ENCODE measurements around the gene MS4A6A. TPM values are rescaled to one million over a fixed set of nuclear protein-coding genes. Genes with fewer than 3 reads are reported as not detected.

The MS4A6A gene
- total and polyA plus RNA-seq, 2 donors (not counting 1 experiment from before 2014, with no cell fraction given), result not detected

DNA sequence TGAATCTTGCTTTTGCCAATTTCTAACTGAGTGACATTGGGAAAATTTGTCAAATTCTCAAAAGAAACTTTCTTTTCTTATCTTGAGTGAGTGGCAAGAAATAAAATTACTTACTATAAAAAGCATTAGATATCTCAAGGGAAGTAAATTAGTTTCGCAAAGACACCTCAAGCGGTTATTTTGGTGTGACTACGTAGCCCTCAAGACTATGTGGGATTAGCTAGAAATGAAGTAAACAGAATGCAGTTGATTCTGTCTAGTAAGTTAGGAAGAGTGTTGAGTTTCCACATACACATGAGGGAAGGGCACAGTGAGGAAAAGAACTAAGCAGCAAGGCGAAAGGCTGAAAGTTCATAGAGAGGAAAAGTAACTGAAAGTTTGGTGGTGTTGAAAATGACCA lies 28.3 kb upstream of the MS4A6A start:
- Histone ChIP-seq H2AFZ (ENCODE audit: low read length) (no peak overlapping the region), H3K27me3 (ENCODE audit: control insufficient read depth, insufficient read depth, low read length) (no peaks in the 10 kb centered on the region), H3K79me2 (ENCODE audit: control insufficient read depth, insufficient read depth, low read length) (no peaks in the 10 kb centered on the region), H3K9me3 (ENCODE audit: control insufficient read depth, insufficient read depth, low read depth, low read length) (no peaks in the 10 kb centered on the region), H4K20me1 (ENCODE audit: control insufficient read depth, extremely low read depth, insufficient read depth, low read length) (no peaks in the 10 kb centered on the region), H3K27ac (ENCODE audit: insufficient read depth, low read length) (no peak overlapping the region), H3K36me3 (ENCODE audit: control insufficient read depth, insufficient read depth, low read length) (no peaks in the 10 kb centered on the region), H3K9ac (ENCODE audit: insufficient read depth, low read length) (no peak overlapping the region), H3K4me3 (replicated peaks in 1 of 4; ENCODE audit: control extremely low read depth in 1 of 4, insufficient read depth in 1 of 4, low read depth in 3 of 4, low read length in 4 of 4) (no peak overlapping the region), H3K4me1 (ENCODE audit: control insufficient read depth, extremely low read depth, insufficient read depth, low read length) (no peaks in the 10 kb centered on the region), H3K4me2 (ENCODE audit: extremely low read depth, insufficient read depth, low read length) (no peak overlapping the region)
- DNase-seq (ENCODE audit: low read depth in 2 of 2), result no peak
- TF ChIP-seq EZH2 (IDR thresholded peaks at IDR 0.05; ENCODE audit: low read length, missing control alignments), result no peak
- no peak for TF ChIP-seq CTCF (conservative IDR thresholded peaks at IDR 0.05 in 1 of 2, IDR thresholded peaks at IDR 0.05 in 1 of 2; ENCODE audit: low read depth in 1 of 2, low read length in 2 of 2)

DNA sequence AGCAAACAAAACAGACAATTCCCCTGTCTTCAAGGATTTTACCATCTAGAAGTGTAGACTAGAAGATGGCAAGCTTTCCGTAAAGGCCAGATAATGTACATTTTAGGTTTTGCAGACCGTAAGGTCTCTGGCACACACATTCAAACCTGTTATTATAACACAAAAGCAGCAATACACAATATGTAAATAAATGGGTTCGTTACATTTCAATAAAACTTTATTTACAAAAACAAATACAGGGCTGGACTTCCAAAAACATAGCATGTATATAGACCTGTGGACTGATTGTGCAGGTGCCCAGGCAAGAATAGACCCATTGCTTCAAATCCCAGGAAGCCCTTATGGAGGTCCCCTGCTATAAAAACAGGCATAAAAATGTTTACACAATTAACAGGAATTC lies 27.1 kb upstream of the MS4A6A start:
- no peaks in the 10 kb centered on the region for H3K79me2 ChIP-seq (ENCODE audit: control insufficient read depth, insufficient read depth, low read length)
- TF ChIP-seq EZH2 (IDR thresholded peaks at IDR 0.05; ENCODE audit: low read length, missing control alignments), result no peak
- TF ChIP-seq CTCF (conservative IDR thresholded peaks at IDR 0.05 in 1 of 2, IDR thresholded peaks at IDR 0.05 in 1 of 2; ENCODE audit: low read depth in 1 of 2, low read length in 2 of 2), result no peak
- no peaks in the 10 kb centered on the region for H3K9me3 ChIP-seq (ENCODE audit: control insufficient read depth, insufficient read depth, low read depth, low read length)
- H3K27me3 ChIP-seq (ENCODE audit: control insufficient read depth, insufficient read depth, low read length), result no peaks in the 10 kb centered on the region
- H3K4me3 ChIP-seq (replicated peaks in 1 of 4; ENCODE audit: control extremely low read depth in 1 of 4, insufficient read depth in 1 of 4, low read depth in 3 of 4, low read length in 4 of 4), result no peak overlapping the region
- H2AFZ ChIP-seq (ENCODE audit: low read length), result no peak overlapping the region
- no peaks in the 10 kb centered on the region for H3K4me1 ChIP-seq (ENCODE audit: control insufficient read depth, extremely low read depth, insufficient read depth, low read length)
- no peaks in the 10 kb centered on the region for H3K36me3 ChIP-seq (ENCODE audit: control insufficient read depth, insufficient read depth, low read length)
- H3K27ac ChIP-seq (ENCODE audit: insufficient read depth, low read length), result no peak overlapping the region
- H4K20me1 ChIP-seq (ENCODE audit: control insufficient read depth, extremely low read depth, insufficient read depth, low read length), result no peaks in the 10 kb centered on the region
- no peak for DNase-seq (ENCODE audit: low read depth in 2 of 2)
- H3K9ac ChIP-seq (ENCODE audit: insufficient read depth, low read length), result no peak overlapping the region
- no peak overlapping the region for H3K4me2 ChIP-seq (ENCODE audit: extremely low read depth, insufficient read depth, low read length)

DNA sequence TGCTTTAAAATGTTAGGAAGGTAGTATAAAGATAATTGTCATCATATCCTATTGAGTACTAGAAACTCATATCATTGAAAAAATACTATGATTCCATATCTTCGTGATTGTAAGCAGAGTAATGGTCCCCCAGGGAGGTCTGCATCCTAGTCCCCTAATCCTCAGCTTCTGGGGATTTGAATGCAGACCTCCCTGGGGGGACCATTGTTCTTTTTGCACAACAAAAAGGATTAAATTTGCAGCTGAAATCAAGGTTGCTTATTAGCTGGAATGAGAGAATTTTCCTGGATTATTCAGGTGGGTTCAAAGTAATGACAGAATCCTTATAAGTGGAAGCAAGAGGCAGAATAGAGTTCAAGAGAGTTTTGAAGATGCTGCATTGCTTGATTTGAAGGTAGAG lies 26.1 kb upstream of the MS4A6A start:
- H3K4me1 ChIP-seq (ENCODE audit: control insufficient read depth, extremely low read depth, insufficient read depth, low read length), result no peaks in the 10 kb centered on the region
- no peak overlapping the region for H2AFZ ChIP-seq (ENCODE audit: low read length)
- H3K4me3 ChIP-seq (replicated peaks in 1 of 4; ENCODE audit: control extremely low read depth in 1 of 4, insufficient read depth in 1 of 4, low read depth in 3 of 4, low read length in 4 of 4), result no peak overlapping the region
- H3K9me3 ChIP-seq (ENCODE audit: control insufficient read depth, insufficient read depth, low read depth, low read length), result no peaks in the 10 kb centered on the region
- no peaks in the 10 kb centered on the region for H3K36me3 ChIP-seq (ENCODE audit: control insufficient read depth, insufficient read depth, low read length)
- H3K79me2 ChIP-seq (ENCODE audit: control insufficient read depth, insufficient read depth, low read length), result no peaks in the 10 kb centered on the region
- no peak for DNase-seq (ENCODE audit: low read depth in 2 of 2)
- no peak overlapping the region for H3K9ac ChIP-seq (ENCODE audit: insufficient read depth, low read length)
- H3K27ac ChIP-seq (ENCODE audit: insufficient read depth, low read length), result no peak overlapping the region
- H3K27me3 ChIP-seq (ENCODE audit: control insufficient read depth, insufficient read depth, low read length), result no peaks in the 10 kb centered on the region
- TF ChIP-seq EZH2 (IDR thresholded peaks at IDR 0.05; ENCODE audit: low read length, missing control alignments) (no peak), CTCF (conservative IDR thresholded peaks at IDR 0.05 in 1 of 2, IDR thresholded peaks at IDR 0.05 in 1 of 2; ENCODE audit: low read depth in 1 of 2, low read length in 2 of 2) (no peak)
- H4K20me1 ChIP-seq (ENCODE audit: control insufficient read depth, extremely low read depth, insufficient read depth, low read length), result no peaks in the 10 kb centered on the region
- no peak overlapping the region for H3K4me2 ChIP-seq (ENCODE audit: extremely low read depth, insufficient read depth, low read length)
